A549 (cell line): ENCODE measurements around the gene GNG5.

Source experiments
- CTCF ChIP-seq: fragments of >200 bp; sonication (Bioruptor Twin); formaldehyde crosslinking; IDR thresholded peaks from 3 replicates; pipeline ENCODE4 v1.5.1; 2016
- EHF ChIP-seq: fragments of 250-450 bp; sonication (Bioruptor Pico); IDR thresholded peaks from 2 replicates; pipeline ENCODE4 v1.5.0; 2020; ENCODE audit warnings: mild to moderate bottlenecking
- EP300 ChIP-seq, 2 experiments: fragments of >200 bp; sonication (Bioruptor Twin); formaldehyde crosslinking; IDR thresholded peaks; 2 replicates in 1 of 2; 3 replicates in 1 of 2; pipeline ENCODE4 v1.6.1; 2016 to 2017
- JUN ChIP-seq, 2 experiments: fragments of >200 bp; sonication (Bioruptor Twin); formaldehyde crosslinking; IDR thresholded peaks; 2 replicates in 1 of 2; 3 replicates in 1 of 2; pipeline ENCODE4 v1.6.1; 2016 to 2017
- POLR2A ChIP-seq: IDR thresholded peaks from 2 replicates; pipeline ENCODE4 v1.6.1; 2012; ENCODE audit warnings: mild to moderate bottlenecking, low read length
- RAD21 ChIP-seq, 2 experiments: fragments of >200 bp in 1 of 2; sonication (Bioruptor Twin) in 1 of 2; formaldehyde crosslinking in 1 of 2; IDR thresholded peaks in 1 of 2; conservative IDR thresholded peaks in 1 of 2; 2 replicates in 1 of 2; 3 replicates in 1 of 2; pipeline ENCODE4 v1.6.1; 2012 to 2018; ENCODE audit warnings: inconsistent platforms in 1 of 2
- SMC3 ChIP-seq: fragments of >200 bp; sonication (Bioruptor Twin); formaldehyde crosslinking; IDR thresholded peaks from 3 replicates; pipeline ENCODE4 v1.6.1; 2018; ENCODE audit warnings: inconsistent platforms
- SREBF2 ChIP-seq: fragments of 450-650 bp; IDR thresholded peaks from 2 replicates; pipeline ENCODE4 v1.6.1; 2014; ENCODE audit warnings: mild to moderate bottlenecking, moderate library complexity
- USF2 ChIP-seq: fragments of 450-650 bp; IDR thresholded peaks from 2 replicates; pipeline ENCODE4 v1.6.1; 2014; ENCODE audit warnings: antibody characterized with exemption
- TF ChIP-seq, protein P1 (sequence below): fragments of 200-600 bp; sonication (generic); IDR thresholded peaks from 2 replicates; pipeline ENCODE4 v1.6.1; 2016; ENCODE audit warnings: antibody characterized with exemption, mild to moderate bottlenecking, moderate library complexity
- TF ChIP-seq, protein P2 (sequence below): IDR thresholded peaks from 2 replicates; pipeline ENCODE4 v1.6.1; 2012

DNA sequence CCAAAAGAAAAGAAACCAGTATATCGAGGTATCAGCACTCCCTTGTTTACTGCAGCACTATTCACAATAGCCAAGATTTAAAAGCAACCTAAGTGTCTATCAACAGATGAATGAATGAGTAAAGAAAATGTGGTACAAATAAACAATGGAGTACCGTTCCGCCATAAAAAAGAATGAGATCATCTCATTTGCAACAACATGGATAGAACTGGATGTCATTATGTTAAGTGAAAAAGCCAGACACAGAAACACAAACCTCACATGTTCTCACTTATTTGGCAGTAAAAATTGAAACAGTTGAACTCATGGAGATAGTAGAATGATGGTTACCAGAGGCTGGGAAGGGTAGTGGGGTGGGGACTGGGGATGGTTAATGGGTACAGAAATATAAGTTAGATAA, 4.3 kb upstream of the GNG5 start:
- no peak for TF ChIP-seq CTCF
- no peak for TF ChIP-seq EP300 (IDR thresholded peaks at IDR 0.05)
- TF ChIP-seq, protein P1, sequence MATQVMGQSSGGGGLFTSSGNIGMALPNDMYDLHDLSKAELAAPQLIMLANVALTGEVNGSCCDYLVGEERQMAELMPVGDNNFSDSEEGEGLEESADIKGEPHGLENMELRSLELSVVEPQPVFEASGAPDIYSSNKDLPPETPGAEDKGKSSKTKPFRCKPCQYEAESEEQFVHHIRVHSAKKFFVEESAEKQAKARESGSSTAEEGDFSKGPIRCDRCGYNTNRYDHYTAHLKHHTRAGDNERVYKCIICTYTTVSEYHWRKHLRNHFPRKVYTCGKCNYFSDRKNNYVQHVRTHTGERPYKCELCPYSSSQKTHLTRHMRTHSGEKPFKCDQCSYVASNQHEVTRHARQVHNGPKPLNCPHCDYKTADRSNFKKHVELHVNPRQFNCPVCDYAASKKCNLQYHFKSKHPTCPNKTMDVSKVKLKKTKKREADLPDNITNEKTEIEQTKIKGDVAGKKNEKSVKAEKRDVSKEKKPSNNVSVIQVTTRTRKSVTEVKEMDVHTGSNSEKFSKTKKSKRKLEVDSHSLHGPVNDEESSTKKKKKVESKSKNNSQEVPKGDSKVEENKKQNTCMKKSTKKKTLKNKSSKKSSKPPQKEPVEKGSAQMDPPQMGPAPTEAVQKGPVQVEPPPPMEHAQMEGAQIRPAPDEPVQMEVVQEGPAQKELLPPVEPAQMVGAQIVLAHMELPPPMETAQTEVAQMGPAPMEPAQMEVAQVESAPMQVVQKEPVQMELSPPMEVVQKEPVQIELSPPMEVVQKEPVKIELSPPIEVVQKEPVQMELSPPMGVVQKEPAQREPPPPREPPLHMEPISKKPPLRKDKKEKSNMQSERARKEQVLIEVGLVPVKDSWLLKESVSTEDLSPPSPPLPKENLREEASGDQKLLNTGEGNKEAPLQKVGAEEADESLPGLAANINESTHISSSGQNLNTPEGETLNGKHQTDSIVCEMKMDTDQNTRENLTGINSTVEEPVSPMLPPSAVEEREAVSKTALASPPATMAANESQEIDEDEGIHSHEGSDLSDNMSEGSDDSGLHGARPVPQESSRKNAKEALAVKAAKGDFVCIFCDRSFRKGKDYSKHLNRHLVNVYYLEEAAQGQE, result no peak
- no peak for TF ChIP-seq RAD21 (conservative IDR thresholded peaks at IDR 0.05 in 1 of 2, IDR thresholded peaks at IDR 0.05 in 1 of 2)
- no peak for TF ChIP-seq USF2
- TF ChIP-seq JUN (IDR thresholded peaks at IDR 0.05), result no peak
- TF ChIP-seq EHF (CRISPR knock-in tag), result no peak
- no peak for TF ChIP-seq SMC3
- TF ChIP-seq POLR2A, result no peak
- TF ChIP-seq, protein P2, sequence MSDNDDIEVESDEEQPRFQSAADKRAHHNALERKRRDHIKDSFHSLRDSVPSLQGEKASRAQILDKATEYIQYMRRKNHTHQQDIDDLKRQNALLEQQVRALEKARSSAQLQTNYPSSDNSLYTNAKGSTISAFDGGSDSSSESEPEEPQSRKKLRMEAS, result no peak
- TF ChIP-seq SREBF2, result no peak
